GM12892 (cell line): ENCODE measurements around the gene FDXACB1.

Source experiments
- POLR2AphosphoS5 ChIP-seq: IDR thresholded peaks from 2 replicates; pipeline ENCODE4 v1.6.1; 2011; ENCODE audit warnings: low read depth, low read length, control low read depth
- TAF1 ChIP-seq: IDR thresholded peaks from 2 replicates; pipeline ENCODE4 v1.6.1; 2011; ENCODE audit warnings: low read depth, mild to moderate bottlenecking, control low read depth, low read length, borderline replicate concordance

DNA sequence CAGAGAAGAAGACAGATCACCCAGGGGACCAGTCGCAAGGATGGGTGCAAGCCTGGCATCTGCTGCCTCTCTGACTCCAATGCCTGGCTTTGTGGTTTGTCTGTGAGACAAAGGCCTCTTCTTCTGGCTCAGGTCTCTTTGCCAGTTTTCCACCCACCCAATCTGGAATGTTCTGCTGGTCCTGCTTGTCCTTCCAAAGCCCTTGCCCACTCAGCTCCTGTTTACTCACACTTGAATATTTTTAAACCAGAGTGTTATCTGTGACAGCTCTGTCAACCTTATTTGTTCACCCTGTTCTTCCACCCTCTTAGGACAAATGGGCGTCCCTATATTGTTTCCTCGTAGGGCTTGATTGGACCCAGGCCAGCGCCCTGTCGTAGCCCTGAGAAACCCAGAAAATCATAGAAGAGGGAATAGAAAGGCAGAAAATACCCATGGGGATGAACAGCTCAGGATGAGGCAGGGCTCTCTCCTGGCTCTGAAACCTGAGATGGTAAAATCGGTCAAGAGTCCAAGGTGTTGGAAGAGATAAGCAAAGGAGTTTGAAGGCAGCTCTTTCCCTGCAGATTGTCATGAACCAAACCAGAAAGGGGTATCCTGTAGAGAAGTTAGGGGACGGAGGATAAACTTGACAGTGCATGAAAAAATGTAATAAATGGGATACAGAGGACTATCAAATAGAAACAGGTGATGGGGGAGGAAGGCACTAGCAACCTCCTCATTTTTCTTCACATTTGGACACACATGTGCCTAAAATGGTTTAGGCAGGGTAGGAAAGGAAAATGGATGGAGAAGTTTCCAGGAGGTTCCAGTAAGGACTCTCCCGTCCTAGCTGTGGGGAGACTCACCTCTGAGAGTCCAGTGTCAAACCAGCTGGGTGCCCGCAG, 32.0 kb upstream of the FDXACB1 start:
- TF ChIP-seq TAF1, result no peak
- TF ChIP-seq POLR2AphosphoS5, result no peak
